Astrocyte of the cerebellum (primary cell): ENCODE results near the gene ZFP92.

Experiments
- DNase-seq: peaks from one replicate; pipeline ENCODE4 v3.0.0-alpha.2; 2011; ENCODE audit warnings: low read depth
- H3K4me3 ChIP-seq: 2 replicates; pipeline ENCODE4 v1.5.1; 2011; ENCODE audit warnings: mild to moderate bottlenecking, low read depth, low read length, moderate library complexity
- CTCF ChIP-seq: IDR thresholded peaks from 2 replicates; pipeline ENCODE4 v1.5.1; 2012; ENCODE audit warnings: low read length, low read depth, moderate library complexity, mild to moderate bottlenecking; ENCODE audit errors: missing control alignments
- in situ Hi-C: cut with HindIII; loops from 2 replicates; pipeline ENCODE4 v1.10.0; 2017; ENCODE audit warnings: low sequenced_read_pairs

Gene ZFP92

GRCh38 chrX:153457136-153457825 lies 46.0 kb downstream of the ZFP92 start:
- in situ Hi-C loops, result no loop called here
- no peak overlapping the region for H3K4me3 ChIP-seq
- no peak for DNase-seq
- no peak for TF ChIP-seq CTCF

GRCh38 chrX:153457827-153458466 lies 46.7 kb downstream of the ZFP92 start:
- no peak overlapping the region for H3K4me3 ChIP-seq
- in situ Hi-C loops, result no loop called here
- DNase-seq, result no peak
- TF ChIP-seq CTCF, result no peak

- TF ChIP-seq CTCF, result no peak
- no peak overlapping the region for H3K4me3 ChIP-seq
- DNase-seq, result no peak
- in situ Hi-C loops, result no loop called here
Observed at GRCh38 chrX:153458476-153458875, 47.2 kb downstream of the ZFP92 start.

GRCh38 chrX:153459986-153460385 lies 48.7 kb downstream of the ZFP92 start:
- TF ChIP-seq CTCF, result peak; percentile 16
- no peak overlapping the region for H3K4me3 ChIP-seq
- peak; percentile 64 for DNase-seq
- in situ Hi-C loops, result no loop called here

- TF ChIP-seq CTCF, result peak; percentile 71
- DNase-seq, result no peak
- no peak overlapping the region for H3K4me3 ChIP-seq
- in situ Hi-C loops, result no loop called here
Observed at GRCh38 chrX:153460826-153461225, 49.6 kb downstream of the ZFP92 start.
